ENCODE results near the gene DMD.

- TF ChIP-seq, protein P1, sequence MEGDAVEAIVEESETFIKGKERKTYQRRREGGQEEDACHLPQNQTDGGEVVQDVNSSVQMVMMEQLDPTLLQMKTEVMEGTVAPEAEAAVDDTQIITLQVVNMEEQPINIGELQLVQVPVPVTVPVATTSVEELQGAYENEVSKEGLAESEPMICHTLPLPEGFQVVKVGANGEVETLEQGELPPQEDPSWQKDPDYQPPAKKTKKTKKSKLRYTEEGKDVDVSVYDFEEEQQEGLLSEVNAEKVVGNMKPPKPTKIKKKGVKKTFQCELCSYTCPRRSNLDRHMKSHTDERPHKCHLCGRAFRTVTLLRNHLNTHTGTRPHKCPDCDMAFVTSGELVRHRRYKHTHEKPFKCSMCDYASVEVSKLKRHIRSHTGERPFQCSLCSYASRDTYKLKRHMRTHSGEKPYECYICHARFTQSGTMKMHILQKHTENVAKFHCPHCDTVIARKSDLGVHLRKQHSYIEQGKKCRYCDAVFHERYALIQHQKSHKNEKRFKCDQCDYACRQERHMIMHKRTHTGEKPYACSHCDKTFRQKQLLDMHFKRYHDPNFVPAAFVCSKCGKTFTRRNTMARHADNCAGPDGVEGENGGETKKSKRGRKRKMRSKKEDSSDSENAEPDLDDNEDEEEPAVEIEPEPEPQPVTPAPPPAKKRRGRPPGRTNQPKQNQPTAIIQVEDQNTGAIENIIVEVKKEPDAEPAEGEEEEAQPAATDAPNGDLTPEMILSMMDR (IDR thresholded peaks at IDR 0.05; ENCODE audit: poor library complexity, severe bottlenecking) = no peak
- TF ChIP-seq EZH2 (IDR thresholded peaks at IDR 0.05; ENCODE audit: borderline replicate concordance, insufficient read depth, low read length, poor library complexity, severe bottlenecking) = no peak
- no peak for TF ChIP-seq EP300 (conservative IDR thresholded peaks at IDR 0.05; ENCODE audit: poor library complexity, severe bottlenecking)
- TF ChIP-seq RAD21 (conservative IDR thresholded peaks at IDR 0.05) = no peak
- TF ChIP-seq POLR2AphosphoS5 (IDR thresholded peaks at IDR 0.05) = no peak
- TF ChIP-seq, protein P2, sequence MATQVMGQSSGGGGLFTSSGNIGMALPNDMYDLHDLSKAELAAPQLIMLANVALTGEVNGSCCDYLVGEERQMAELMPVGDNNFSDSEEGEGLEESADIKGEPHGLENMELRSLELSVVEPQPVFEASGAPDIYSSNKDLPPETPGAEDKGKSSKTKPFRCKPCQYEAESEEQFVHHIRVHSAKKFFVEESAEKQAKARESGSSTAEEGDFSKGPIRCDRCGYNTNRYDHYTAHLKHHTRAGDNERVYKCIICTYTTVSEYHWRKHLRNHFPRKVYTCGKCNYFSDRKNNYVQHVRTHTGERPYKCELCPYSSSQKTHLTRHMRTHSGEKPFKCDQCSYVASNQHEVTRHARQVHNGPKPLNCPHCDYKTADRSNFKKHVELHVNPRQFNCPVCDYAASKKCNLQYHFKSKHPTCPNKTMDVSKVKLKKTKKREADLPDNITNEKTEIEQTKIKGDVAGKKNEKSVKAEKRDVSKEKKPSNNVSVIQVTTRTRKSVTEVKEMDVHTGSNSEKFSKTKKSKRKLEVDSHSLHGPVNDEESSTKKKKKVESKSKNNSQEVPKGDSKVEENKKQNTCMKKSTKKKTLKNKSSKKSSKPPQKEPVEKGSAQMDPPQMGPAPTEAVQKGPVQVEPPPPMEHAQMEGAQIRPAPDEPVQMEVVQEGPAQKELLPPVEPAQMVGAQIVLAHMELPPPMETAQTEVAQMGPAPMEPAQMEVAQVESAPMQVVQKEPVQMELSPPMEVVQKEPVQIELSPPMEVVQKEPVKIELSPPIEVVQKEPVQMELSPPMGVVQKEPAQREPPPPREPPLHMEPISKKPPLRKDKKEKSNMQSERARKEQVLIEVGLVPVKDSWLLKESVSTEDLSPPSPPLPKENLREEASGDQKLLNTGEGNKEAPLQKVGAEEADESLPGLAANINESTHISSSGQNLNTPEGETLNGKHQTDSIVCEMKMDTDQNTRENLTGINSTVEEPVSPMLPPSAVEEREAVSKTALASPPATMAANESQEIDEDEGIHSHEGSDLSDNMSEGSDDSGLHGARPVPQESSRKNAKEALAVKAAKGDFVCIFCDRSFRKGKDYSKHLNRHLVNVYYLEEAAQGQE (IDR thresholded peaks at IDR 0.05; ENCODE audit: borderline replicate concordance) = no peak
Observed at GRCh38 chrX:31796624-31797023, 1414.7 kb downstream of the DMD start.
